Posterior vena cava (tissue), 2 donors: ENCODE results near the gene ASPA. TPM values are rescaled to one million over a fixed set of nuclear protein-coding genes. Genes with fewer than 3 reads are reported as not detected.

Experiments used
- DNase-seq: peaks from one replicate; pipeline ENCODE4 v3.0.0-alpha.2; 2020; ENCODE audit warnings: low spot score
- intact Hi-C, 2 donors: fragments of 100-400 bp; cut with DNase I; formaldehyde crosslinking; loops; one replicate each; pipeline versions ENCODE4 v1.14.1 to v1.14.2; 2022 to 2023
- total RNA-seq, 2 donors: library from RNA; stranded (reverse); fragmentation: NEBNext Ultra II Directional; extraction: Animal tissue kit (Norgen Biotek cat#: 25700); gene quantifications; one replicate each; pipeline ENCODE4 v1.2.1, GENCODE V29; 2021
- donor health status: DM: yes; HTN: yes; CAD: no.
- donor health status: DM: yes; HTN: yes; CAD: no.

ASPA gene
- total RNA-seq, 2 donors from 2014 or later, result 7.8 to 9.7 TPM

- peak; percentile 91 for DNase-seq
- intact Hi-C loops, result loop anchor here in 1 of 2 donors (10.0 kb wide), 1 partner anchor 105 kb away; the partner anchor contains the start of genes CTNS and SHPK
These were observed 54.3 kb downstream of the ASPA start for GRCh38 chr17:3529817-3530741.

- intact Hi-C loops, result loop anchor here in 1 of 2 donors (10.0 kb wide), 1 partner anchor 103 kb away; the partner anchor contains the start of genes CTNS and SHPK
- peak; percentile 78 for DNase-seq
These were observed 55.7 kb downstream of the ASPA start for GRCh38 chr17:3531266-3532101.

DNA sequence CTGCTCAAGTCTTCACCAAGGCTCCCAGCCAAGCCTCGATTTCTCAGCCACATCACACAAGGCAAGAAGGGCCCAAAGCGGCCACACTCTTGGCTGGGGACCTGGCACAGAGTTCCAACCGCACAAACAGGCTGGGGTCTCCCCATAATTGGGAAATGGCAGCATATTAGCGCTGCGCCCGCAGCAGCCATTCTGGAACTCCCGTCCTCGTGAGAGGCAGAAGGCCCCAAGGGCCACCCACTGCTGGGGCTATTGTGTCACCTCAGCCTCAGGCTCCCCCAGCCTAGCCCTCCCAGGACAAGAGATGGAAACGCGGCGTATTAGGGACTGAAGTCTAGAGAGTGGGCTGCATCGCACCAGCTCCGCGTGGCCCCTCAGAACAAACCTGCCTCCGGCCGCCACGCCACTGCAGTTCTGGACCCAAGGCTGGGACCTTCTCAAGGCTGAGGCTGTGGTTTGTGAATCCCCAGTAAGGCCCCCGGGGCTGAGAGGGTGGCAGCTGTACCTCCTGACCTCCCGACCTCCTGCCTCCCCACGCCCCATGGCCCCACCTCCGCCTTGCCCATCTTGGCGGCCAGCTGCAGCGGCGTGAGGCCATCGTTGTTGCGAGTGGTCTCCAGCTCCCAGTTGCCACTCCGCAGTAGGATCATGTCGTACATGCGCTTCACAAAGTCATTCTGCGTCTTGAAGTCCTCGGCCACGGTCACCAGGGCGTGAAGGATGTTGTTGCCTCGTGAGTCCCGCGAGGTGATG, 56.5 kb downstream of the ASPA start:
- DNase-seq, result peak; percentile 79

GRCh38 chr17:3532859-3533142, 57.0 kb downstream of the ASPA start:
- DNase-seq, result no peak
- intact Hi-C loops, result loop anchor here in 1 of 2 donors (10.0 kb wide), 1 partner anchor 102 kb away; the partner anchor contains the start of genes CTNS and SHPK

More for the DNA sequence above, 56.5 kb downstream of the ASPA start:
- intact Hi-C loops, result loop anchor here in 1 of 2 donors (10.0 kb wide), 1 partner anchor 103 kb away; the partner anchor contains the start of genes CTNS and SHPK

DNA sequence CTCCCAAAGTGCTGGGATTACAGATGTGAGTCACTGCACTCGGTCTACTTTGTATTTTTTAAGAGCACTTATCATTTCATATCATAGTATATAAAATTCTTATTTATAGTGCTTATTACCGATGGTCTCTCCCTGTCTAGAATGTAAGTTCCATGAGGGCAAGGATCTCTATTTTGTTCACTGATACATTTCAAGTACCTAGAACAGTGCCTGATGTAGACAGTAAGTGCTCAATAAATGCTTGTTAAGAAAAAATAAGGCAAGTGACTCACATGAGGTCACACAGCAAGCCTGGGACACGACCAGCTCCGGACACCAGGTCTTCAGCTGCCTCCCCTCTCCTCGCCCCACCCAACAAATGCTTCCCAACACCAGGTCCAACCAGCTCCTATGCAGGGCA, 58.0 kb downstream of the ASPA start:
- DNase-seq, result no peak
- intact Hi-C loops, result loop anchor here in 1 of 2 donors (10.0 kb wide), 1 partner anchor 101 kb away; the partner anchor contains the start of genes CTNS and SHPK

GRCh38 chr17:3534881-3535252, 59.1 kb downstream of the ASPA start:
- intact Hi-C loops, result loop anchor here in 1 of 2 donors (10.0 kb wide), 1 partner anchor 100 kb away; the partner anchor contains the start of genes CTNS and SHPK
- DNase-seq, result no peak

DNA sequence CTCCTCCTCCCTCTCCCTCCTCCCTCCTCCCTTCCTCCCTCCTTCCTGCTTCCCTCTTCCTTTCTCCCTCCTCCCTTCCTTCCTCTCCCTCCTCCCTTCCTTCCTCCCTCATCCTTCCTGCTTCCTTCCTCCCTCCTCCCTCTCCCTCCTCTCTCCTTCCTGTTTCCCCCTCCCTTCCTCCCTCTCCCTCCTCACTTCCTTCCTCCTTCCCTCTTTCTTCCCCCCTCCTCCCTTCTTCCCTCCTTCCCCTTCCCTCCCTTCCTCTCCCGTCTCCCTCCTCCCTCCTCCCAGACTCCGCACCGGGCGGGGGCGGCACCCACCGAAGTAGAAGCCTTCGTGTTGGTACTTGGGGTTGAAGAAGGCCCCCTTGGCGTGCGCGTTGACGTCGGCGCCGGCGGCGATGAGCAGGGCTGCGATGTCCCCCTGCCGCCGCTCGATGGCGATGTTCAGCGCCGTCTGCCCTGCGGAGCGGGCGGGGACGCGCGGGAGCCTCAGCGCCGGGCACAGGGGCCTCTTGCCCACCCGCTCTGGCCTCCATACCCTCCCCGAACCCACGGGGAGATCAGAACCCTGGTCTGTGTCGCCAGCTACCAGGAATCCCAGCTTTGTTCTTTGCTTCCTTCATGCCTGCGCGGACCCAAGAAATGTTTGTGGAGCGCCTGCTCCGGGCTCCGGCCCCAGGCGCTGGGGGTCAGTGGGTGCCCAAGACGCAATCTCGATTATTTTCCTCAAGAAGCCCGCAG, 59.6 kb downstream of the ASPA start:
- intact Hi-C loops, result loop anchor here in 1 of 2 donors (10.0 kb wide), 1 partner anchor 99 kb away; the partner anchor contains the start of genes CTNS and SHPK
- DNase-seq, result peak; percentile 90

DNA sequence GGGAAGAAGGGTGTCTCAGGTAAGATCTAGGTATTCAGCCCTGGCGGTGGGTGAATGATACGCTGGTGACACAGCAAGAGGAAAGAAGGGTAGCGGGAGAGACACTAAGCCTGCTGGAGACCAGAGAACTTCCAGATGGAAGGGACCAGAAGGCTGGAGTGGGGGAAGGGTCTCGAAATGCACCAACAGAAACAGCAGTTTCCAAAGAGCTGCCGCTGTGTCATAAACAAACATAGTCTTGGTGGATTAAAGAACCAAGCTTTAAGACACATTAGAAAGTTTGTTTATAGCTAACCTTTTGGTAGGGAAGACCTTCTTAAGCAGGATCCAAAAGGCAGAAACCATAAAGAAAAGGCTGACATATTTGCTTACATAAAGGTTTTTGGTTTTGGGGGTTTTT, 60.9 kb downstream of the ASPA start:
- no peak for DNase-seq
- intact Hi-C loops, result loop anchor here in 1 of 2 donors (10.0 kb wide), 1 partner anchor 98 kb away; the partner anchor contains the start of genes CTNS and SHPK

DNA sequence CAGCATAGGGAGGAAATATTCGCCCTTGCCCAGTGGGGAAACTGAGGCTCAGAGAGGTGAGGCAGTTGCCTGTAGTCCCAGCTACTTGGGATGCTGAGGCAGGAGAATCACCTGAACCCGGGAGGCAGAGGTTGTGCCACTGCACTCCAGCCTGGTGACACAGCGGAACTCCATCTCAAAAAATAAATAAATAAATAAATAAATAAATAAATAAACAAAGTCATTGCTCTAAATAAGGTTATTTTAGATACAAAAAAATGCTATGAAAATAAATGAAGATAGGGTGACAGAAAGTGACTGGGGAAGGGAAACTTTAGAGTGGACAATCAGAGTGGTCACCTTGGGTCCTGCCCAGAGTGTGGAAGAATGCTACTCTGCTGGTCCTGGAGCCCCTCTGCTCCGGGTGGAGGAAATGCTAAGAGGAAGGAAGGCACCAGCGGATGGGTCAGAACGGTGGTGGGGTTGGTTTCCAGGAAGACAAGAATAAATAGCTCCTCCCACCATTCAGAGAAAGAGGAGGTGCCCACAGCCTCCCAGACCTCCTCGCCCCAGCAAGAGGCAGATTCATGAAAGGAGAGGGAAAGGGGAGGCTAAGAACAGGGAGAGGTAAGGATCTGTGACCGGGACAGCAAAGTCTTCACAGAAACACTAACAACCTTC, 64.2 kb downstream of the ASPA start:
- DNase-seq, result peak; percentile 17
- intact Hi-C loops, result loop anchor here in 1 of 2 donors (10.0 kb wide), 1 partner anchor 95 kb away; the partner anchor contains the start of genes CTNS and SHPK

- intact Hi-C loops, result no loop called here
These were observed 66.8 kb downstream of the ASPA start for GRCh38 chr17:3542410-3543088.

GRCh38 chr17:3543453-3543852, 67.7 kb downstream of the ASPA start:
- peak; percentile 50 for DNase-seq
- intact Hi-C loops, result no loop called here

More at GRCh38 chr17:3542410-3543088, 66.8 kb downstream of the ASPA start:
- peak; percentile 32 for DNase-seq

DNA sequence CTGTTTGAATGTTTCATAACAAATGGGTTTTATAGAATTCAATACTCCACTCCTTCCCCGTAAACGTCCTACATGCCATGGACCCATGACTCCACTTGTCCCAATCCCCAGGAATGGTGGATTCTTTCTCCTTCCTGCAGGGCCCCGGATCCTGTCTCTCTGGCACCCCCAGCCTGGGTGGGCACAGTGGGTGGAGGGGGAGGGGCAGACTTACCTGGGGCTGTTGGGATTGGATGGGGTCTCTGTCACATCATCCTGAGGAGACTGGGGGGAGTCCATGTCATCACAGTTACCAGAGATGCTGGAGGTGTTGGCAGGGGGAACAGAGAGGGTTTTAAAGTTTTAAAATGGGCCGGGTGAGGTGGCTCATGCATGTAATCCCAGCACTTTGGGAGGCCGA, 68.6 kb downstream of the ASPA start:
- peak; percentile 22 for DNase-seq
- intact Hi-C loops, result no loop called here

DNA sequence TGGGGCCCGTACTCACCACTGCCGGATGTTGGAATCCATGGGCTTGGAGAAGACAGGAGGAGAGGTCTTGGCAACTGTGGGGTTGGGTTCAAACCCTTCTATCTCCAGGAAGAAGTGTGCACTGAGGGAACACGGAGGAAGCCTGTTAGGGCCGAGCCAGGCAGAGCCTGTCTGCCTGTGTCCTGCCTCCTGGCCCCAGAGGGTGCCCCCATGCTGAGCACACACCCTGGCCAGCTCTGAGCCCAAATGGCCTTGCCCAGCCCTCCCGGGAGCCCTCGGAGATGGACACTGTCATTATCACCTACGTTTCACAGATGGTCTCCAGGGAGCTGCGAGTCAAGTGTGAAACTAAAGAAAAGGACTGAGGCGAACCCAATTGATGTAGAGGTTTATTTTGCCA, 69.4 kb downstream of the ASPA start:
- intact Hi-C loops, result no loop called here

GRCh38 chr17:3546521-3546920, 70.7 kb downstream of the ASPA start:
- no peak for DNase-seq
- intact Hi-C loops, result no loop called here

More for the DNA sequence above, 69.4 kb downstream of the ASPA start:
- no peak for DNase-seq

- DNase-seq, result no peak
- intact Hi-C loops, result no loop called here
These were observed 71.2 kb downstream of the ASPA start for GRCh38 chr17:3546997-3547396.

DNA sequence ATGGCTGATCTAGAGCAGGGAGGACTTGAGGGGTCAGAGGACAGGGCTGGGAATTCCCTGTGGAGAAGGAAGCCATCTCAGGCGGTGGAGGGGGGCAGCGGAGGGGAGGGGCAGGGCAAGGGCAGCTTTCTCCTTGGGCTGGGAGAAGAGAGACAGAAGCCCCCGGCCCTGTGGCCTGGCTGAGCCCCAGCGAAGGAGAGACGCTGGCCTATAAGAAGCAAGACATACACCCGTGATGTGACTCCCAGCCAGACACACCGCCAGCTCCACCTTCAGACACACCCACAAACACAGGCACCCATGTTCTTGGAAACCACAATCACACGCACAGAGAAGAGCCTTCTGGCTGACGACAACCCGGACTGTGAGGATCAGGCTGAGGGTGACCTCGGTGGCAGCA, 71.8 kb downstream of the ASPA start:
- DNase-seq, result peak; percentile 66
- intact Hi-C loops, result no loop called here

DNA sequence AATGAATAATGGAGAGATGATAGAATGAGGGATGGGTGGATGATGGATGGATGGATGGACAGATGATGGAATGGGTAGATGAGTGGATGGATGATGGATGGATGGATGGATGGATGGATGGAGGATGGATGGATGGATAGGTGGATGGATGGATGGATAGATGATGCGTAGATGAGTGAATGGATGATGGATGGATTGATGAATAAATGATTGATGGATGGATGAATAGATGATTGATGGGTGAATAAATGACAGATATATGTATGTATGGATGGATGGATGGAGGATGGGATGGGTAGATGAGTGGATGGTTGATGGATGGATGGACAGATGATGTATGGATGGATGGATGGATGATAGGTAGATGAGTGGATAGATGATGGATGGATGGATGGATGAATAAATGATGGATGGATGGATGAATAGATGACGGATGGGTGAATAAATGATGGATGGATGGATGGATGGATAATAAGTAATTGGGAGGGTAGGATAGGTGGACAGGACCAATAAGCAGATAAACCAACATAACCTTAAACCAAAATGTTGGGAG, 73.9 kb downstream of the ASPA start:
- no peak for DNase-seq
- intact Hi-C loops, result no loop called here
